Endodermal cell (in vitro differentiated cells): ENCODE results near the gene LIMS2. TPM values are rescaled to one million over a fixed set of nuclear protein-coding genes. Genes with fewer than 3 reads are reported as not detected.

Source experiments
- DNase-seq: peaks from one replicate; pipeline ENCODE4 v3.0.0-alpha.2; 2017
- H3K27ac ChIP-seq: 2 replicates; pipeline ENCODE4 v1.5.1; 2013; ENCODE audit warnings: mild to moderate bottlenecking, low read depth, low read length, moderate library complexity
- H3K27me3 ChIP-seq: 2 replicates; pipeline ENCODE4 v1.6.1; 2013; ENCODE audit warnings: mild to moderate bottlenecking, low read length, moderate library complexity; ENCODE audit not compliant: insufficient read depth, control insufficient read depth, poor library complexity, severe bottlenecking
- H3K36me3 ChIP-seq: 2 replicates; pipeline ENCODE4 v1.7.0; 2013; ENCODE audit warnings: mild to moderate bottlenecking, low read length, moderate library complexity; ENCODE audit not compliant: control insufficient read depth, insufficient read depth
- H3K4me1 ChIP-seq: one replicate; pipeline ENCODE4 v1.7.0; 2013; ENCODE audit warnings: low read length; ENCODE audit not compliant: control insufficient read depth, insufficient read depth
- H3K4me3 ChIP-seq: 2 replicates; pipeline ENCODE4 v1.5.1; 2013; ENCODE audit warnings: mild to moderate bottlenecking, low read length, moderate library complexity
- H3K9ac ChIP-seq: 2 replicates; pipeline ENCODE4 v1.6.1; 2013; ENCODE audit warnings: mild to moderate bottlenecking, low read length, moderate library complexity; ENCODE audit not compliant: poor library complexity, severe bottlenecking; ENCODE audit errors: extremely low read depth
- H3K9me3 ChIP-seq: 2 replicates; pipeline ENCODE4 v1.6.1; 2013; ENCODE audit warnings: mild to moderate bottlenecking, low read length, moderate library complexity; ENCODE audit not compliant: control insufficient read depth
- H3K27ac Mint-ChIP-seq: 2 replicates; pipeline ENCODE4 v1.8.0; 2020; ENCODE audit warnings: mixed read lengths
- H3K27me3 Mint-ChIP-seq: 2 replicates; pipeline ENCODE4 v1.8.0; 2021; ENCODE audit warnings: mild to moderate bottlenecking, mixed read lengths; ENCODE audit not compliant: insufficient read depth
- H3K36me3 Mint-ChIP-seq: 2 replicates; pipeline ENCODE4 v1.8.0; 2020; ENCODE audit warnings: low read depth, mixed read lengths
- H3K4me1 Mint-ChIP-seq: 2 replicates; pipeline ENCODE4 v1.8.0; 2020; ENCODE audit warnings: mixed read lengths
- H3K4me3 Mint-ChIP-seq: 2 replicates; pipeline ENCODE4 v1.8.0; 2020; ENCODE audit warnings: mild to moderate bottlenecking, moderate library complexity, mixed read lengths
- H3K9me3 Mint-ChIP-seq: 2 replicates; pipeline ENCODE4 v1.8.0; 2020; ENCODE audit warnings: mild to moderate bottlenecking, mixed read lengths
- WGBS, 2 experiments: methylation state at CpG; one replicate each; pipeline versions ENCODE4 v1.1.5 to v1.1.7; 2013; ENCODE audit warnings: missing lambda C conversion rate in 2 of 2, mixed read lengths in 1 of 2; ENCODE audit not compliant: insufficient coverage in 1 of 2, insufficient read length in 1 of 2; 5-methylcytosine and 5-hydroxymethylcytosine counted together
- total RNA-seq, 2 donors: library from RNA; stranded (reverse); fragmentation: NEBNext Ultra II Directional in 1 of 2; extraction: Animal tissue kit (Norgen Biotek cat#: 25700) in 1 of 2; gene quantifications; 2 replicates in 1 of 2; 3 replicates in 1 of 2; pipeline ENCODE4 v1.2.1, GENCODE V29; 2021
- TF ChIP-seq, protein P1 (sequence below): fragments of 200-600 bp; sonication (generic); conservative IDR thresholded peaks from 2 replicates; pipeline ENCODE4 v1.5.0; 2021; ENCODE audit warnings: antibody characterized with exemption, mild to moderate bottlenecking

LIMS2 gene
- total RNA-seq, 2 donors from 2014 or later, result 3.9 to 9.8 TPM

DNA sequence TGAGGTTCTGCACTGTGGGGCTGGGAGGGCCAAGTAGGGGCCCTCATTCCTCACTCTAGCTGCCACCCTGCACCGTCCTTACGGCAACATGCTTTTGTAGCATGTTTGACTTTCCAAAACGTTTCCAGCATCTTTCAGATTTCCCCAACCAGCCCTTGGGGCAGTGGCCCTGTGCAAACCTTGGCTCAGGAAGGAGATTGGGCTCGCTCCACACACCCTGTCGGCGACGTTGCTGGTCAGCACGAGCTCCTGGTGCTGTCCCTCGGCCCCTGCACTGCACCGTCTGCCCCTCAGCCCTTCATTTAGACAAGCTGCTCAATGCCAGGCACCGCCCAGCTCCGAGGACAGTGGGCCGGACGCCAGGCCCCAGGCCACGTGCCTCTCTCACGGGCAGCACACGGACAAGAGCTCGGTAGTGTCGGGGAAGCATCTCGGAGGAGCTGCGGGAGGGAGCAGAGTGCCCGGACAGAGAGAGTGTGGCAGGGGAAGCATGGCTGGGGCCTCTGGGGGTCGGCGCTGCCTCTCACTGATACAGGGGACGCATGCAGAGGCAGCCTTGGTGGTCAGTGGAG is 22.5 kb downstream of the LIMS2 start:
- DNase-seq, result no peak
- Mint-ChIP-seq H3K27ac (no peak overlapping the region), H3K27me3 (peaks cover 5% of the 10 kb centered on the region), H3K36me3 (no peaks in the 10 kb centered on the region), H3K9me3 (no peaks in the 10 kb centered on the region), H3K4me3 (no peak overlapping the region), H3K4me1 (peaks cover 10% of the 10 kb centered on the region)
- 83 to 84% methylated on average over 21 to 25 of the region's 25 CpGs for WGBS, 2 experiments
- no peaks in the 10 kb centered on the region for H3K4me1 ChIP-seq
- H3K9me3 ChIP-seq, result no peaks in the 10 kb centered on the region
- H3K4me3 ChIP-seq, result no peak overlapping the region
- H3K9ac ChIP-seq, result no peak overlapping the region
- no peaks in the 10 kb centered on the region for H3K36me3 ChIP-seq
- TF ChIP-seq, protein P1, sequence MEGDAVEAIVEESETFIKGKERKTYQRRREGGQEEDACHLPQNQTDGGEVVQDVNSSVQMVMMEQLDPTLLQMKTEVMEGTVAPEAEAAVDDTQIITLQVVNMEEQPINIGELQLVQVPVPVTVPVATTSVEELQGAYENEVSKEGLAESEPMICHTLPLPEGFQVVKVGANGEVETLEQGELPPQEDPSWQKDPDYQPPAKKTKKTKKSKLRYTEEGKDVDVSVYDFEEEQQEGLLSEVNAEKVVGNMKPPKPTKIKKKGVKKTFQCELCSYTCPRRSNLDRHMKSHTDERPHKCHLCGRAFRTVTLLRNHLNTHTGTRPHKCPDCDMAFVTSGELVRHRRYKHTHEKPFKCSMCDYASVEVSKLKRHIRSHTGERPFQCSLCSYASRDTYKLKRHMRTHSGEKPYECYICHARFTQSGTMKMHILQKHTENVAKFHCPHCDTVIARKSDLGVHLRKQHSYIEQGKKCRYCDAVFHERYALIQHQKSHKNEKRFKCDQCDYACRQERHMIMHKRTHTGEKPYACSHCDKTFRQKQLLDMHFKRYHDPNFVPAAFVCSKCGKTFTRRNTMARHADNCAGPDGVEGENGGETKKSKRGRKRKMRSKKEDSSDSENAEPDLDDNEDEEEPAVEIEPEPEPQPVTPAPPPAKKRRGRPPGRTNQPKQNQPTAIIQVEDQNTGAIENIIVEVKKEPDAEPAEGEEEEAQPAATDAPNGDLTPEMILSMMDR, result no peak
- no peaks in the 10 kb centered on the region for H3K27me3 ChIP-seq
- no peak overlapping the region for H3K27ac ChIP-seq

DNA sequence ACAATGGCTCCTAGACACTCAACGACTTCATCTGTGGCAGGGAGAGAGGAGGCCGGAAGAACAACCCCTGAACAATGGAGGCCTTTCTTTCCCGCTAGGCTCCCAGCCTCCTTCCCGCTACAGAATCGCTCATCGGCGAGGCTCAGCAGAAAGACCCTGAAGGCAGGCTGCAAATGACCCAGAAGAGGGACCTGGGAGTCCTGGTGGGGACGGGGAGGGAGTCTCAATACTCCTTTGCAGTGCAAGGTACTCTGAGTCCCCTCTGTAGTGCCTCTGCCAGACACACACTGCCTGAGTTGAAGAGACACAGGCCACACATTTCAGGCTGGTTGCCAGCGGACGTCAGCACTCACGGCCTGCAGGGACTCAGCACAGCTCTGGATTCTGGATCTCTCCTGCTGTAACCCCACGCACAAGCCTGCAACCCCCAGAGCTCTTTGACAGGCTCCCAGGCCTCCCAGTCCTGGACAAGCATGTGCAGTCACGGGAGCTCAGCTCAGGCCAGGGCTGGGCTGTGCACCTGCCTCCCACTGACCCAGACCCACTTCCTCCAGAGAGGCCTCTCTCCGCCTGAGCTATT is 23.3 kb downstream of the LIMS2 start:
- no peak overlapping the region for H3K9ac ChIP-seq
- H3K4me1 ChIP-seq, result no peaks in the 10 kb centered on the region
- no peak overlapping the region for H3K4me3 Mint-ChIP-seq
- H3K27me3 Mint-ChIP-seq, result peaks cover 5% of the 10 kb centered on the region
- no peaks in the 10 kb centered on the region for H3K9me3 ChIP-seq
- H3K36me3 Mint-ChIP-seq, result no peaks in the 10 kb centered on the region
- no peak for DNase-seq
- WGBS, 2 experiments, result 87 to 93% methylated on average over 13 to 14 of the region's 14 CpGs
- H3K27ac ChIP-seq, result peak overlapping the region; percentile 44
- no peak overlapping the region for H3K27ac Mint-ChIP-seq
- H3K27me3 ChIP-seq, result no peaks in the 10 kb centered on the region
- no peak overlapping the region for H3K4me3 ChIP-seq
- peaks cover 10% of the 10 kb centered on the region for H3K4me1 Mint-ChIP-seq
- H3K36me3 ChIP-seq, result no peaks in the 10 kb centered on the region
- no peaks in the 10 kb centered on the region for H3K9me3 Mint-ChIP-seq
- TF ChIP-seq, protein P1, result no peak

DNA sequence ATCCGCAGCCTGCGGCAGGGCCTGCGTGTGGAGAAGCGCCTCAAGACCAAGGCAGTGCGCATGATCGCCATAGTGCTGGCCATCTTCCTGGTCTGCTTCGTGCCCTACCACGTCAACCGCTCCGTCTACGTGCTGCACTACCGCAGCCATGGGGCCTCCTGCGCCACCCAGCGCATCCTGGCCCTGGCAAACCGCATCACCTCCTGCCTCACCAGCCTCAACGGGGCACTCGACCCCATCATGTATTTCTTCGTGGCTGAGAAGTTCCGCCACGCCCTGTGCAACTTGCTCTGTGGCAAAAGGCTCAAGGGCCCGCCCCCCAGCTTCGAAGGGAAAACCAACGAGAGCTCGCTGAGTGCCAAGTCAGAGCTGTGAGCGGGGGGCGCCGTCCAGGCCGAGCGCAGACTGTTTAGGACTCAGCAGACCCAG is 23.9 kb downstream of the LIMS2 start:
- no peak overlapping the region for H3K9ac ChIP-seq
- no peak overlapping the region for H3K4me3 ChIP-seq
- 88 to 92% methylated on average over 21 to 29 of the region's 29 CpGs for WGBS, 2 experiments
- H3K9me3 ChIP-seq, result no peaks in the 10 kb centered on the region
- no peaks in the 10 kb centered on the region for H3K27me3 ChIP-seq
- no peaks in the 10 kb centered on the region for H3K36me3 ChIP-seq
- H3K9me3 Mint-ChIP-seq, result no peaks in the 10 kb centered on the region
- peaks cover 5% of the 10 kb centered on the region for H3K27me3 Mint-ChIP-seq
- no peak overlapping the region for H3K27ac ChIP-seq
- H3K4me3 Mint-ChIP-seq, result no peak overlapping the region
- no peak overlapping the region for H3K27ac Mint-ChIP-seq
- H3K36me3 Mint-ChIP-seq, result no peaks in the 10 kb centered on the region
- TF ChIP-seq, protein P1, result no peak
- H3K4me1 Mint-ChIP-seq, result peaks cover 10% of the 10 kb centered on the region
- no peaks in the 10 kb centered on the region for H3K4me1 ChIP-seq
- no peak for DNase-seq
